IMR-90 (cell line): ENCODE results near the gene THSD7B. TPM values are rescaled to one million over a fixed set of nuclear protein-coding genes. Genes with fewer than 3 reads are reported as not detected.

Experiments used
- ATAC-seq: fragments of 200-7000 bp; cut with Tn5 transposase; 2 replicates; pipeline ENCODE4 v1.9.1; 2020; ENCODE audit warnings: low read depth, mild to moderate bottlenecking, moderate library complexity
- BruUV-seq: library from RNA; stranded (reverse); fragments of 400-500 nt; replicated peaks from 2 replicates; lab custom pipeline; 2021; lab: Mats Ljungman, UMichigan
- CTCF ChIA-PET: fragments of 300-600 bp; formaldehyde crosslinking; extraction: SDS; loops from one replicate; lab custom pipeline; 2021; ENCODE audit warnings: antibody characterized with exemption; lab: Yijun Ruan, JAX
- POLR2A ChIA-PET: fragments of 300-600 bp; sonication (Branson Sonifier 250); formaldehyde crosslinking; loops from one replicate; lab custom pipeline; 2022; ENCODE audit warnings: antibody characterized with exemption; ENCODE audit not compliant: unreplicated experiment; lab: Charles Lee
- DNase-seq: peaks from one replicate; pipeline ENCODE4 v3.0.0; 2013
- H2AFZ ChIP-seq: replicated peaks from 2 replicates; pipeline ENCODE3; 2013; ENCODE audit warnings: low read length, mild to moderate bottlenecking; ENCODE audit not compliant: poor library complexity
- H2AK5ac ChIP-seq: 2 replicates; pipeline ENCODE4 v1.6.1; 2013; ENCODE audit warnings: low read depth, low read length, inconsistent platforms
- H2AK9ac ChIP-seq: replicated peaks from 2 replicates; pipeline ENCODE3; 2013; ENCODE audit warnings: mild to moderate bottlenecking, low read depth, low read length, moderate library complexity; ENCODE audit not compliant: poor library complexity
- H2BK120ac ChIP-seq: 2 replicates; pipeline ENCODE4 v1.6.1; 2013; ENCODE audit warnings: low read depth, low read length, inconsistent platforms
- H2BK15ac ChIP-seq: 3 replicates; pipeline ENCODE4 v1.6.1; 2013; ENCODE audit warnings: low read depth, low read length, inconsistent platforms
- H2BK20ac ChIP-seq: 2 replicates; pipeline ENCODE4 v1.6.1; 2013; ENCODE audit warnings: low read depth, mild to moderate bottlenecking, inconsistent platforms, low read length, moderate library complexity
- H2BK5ac ChIP-seq: 2 replicates; pipeline ENCODE4 v1.6.1; 2013; ENCODE audit warnings: mild to moderate bottlenecking, low read depth, low read length, inconsistent platforms; ENCODE audit not compliant: poor library complexity, severe bottlenecking
- H3K14ac ChIP-seq: replicated peaks from 2 replicates; pipeline ENCODE4 v1.6.1; 2013; ENCODE audit warnings: low read depth, low read length, inconsistent platforms
- H3K18ac ChIP-seq: 2 replicates; pipeline ENCODE4 v1.6.1; 2013; ENCODE audit warnings: low read depth, low read length, control low read depth
- H3K23ac ChIP-seq: 2 replicates; pipeline ENCODE4 v1.6.1; 2013; ENCODE audit warnings: low read depth, low read length, inconsistent platforms
- H3K27ac ChIP-seq: 2 replicates; pipeline ENCODE4 v1.5.1; 2013; ENCODE audit warnings: mild to moderate bottlenecking, control low read depth, low read length; ENCODE audit not compliant: insufficient read depth
- H3K27me3 ChIP-seq: 2 replicates; pipeline ENCODE4 v1.6.1; 2013; ENCODE audit warnings: low read length; ENCODE audit not compliant: control insufficient read depth, insufficient read depth
- H3K36me3 ChIP-seq: 2 replicates; pipeline ENCODE4 v1.6.1; 2013; ENCODE audit warnings: low read length, mixed read lengths; ENCODE audit not compliant: control insufficient read depth, insufficient read depth
- H3K4ac ChIP-seq: 2 replicates; pipeline ENCODE4 v1.6.1; 2013; ENCODE audit warnings: low read depth, low read length, inconsistent platforms
- H3K4me1 ChIP-seq: 2 replicates; pipeline ENCODE4 v1.6.1; 2013; ENCODE audit warnings: low read length, mixed read lengths; ENCODE audit not compliant: control insufficient read depth, insufficient read depth
- H3K4me2 ChIP-seq: 2 replicates; pipeline ENCODE4 v1.6.1; 2013; ENCODE audit warnings: low read depth, mild to moderate bottlenecking, control low read depth, low read length, moderate library complexity
- H3K4me3 ChIP-seq: 2 replicates; pipeline ENCODE4 v1.5.1; 2013; ENCODE audit warnings: low read depth, mild to moderate bottlenecking, control low read depth, low read length, moderate library complexity; ENCODE audit not compliant: insufficient read depth
- H3K56ac ChIP-seq: 2 replicates; pipeline ENCODE4 v1.6.1; 2013; ENCODE audit warnings: low read length, inconsistent platforms; ENCODE audit not compliant: insufficient read depth; ENCODE audit errors: extremely low read depth
- H3K79me1 ChIP-seq, 2 experiments: 2 replicates each; pipeline ENCODE4 v1.6.1; 2013; ENCODE audit warnings: low read length in 2 of 2, inconsistent platforms in 1 of 2, low read depth in 1 of 2
- H3K9ac ChIP-seq: 2 replicates; pipeline ENCODE4 v1.6.1; 2013; ENCODE audit warnings: low read depth, low read length, control low read depth
- H3K9me1 ChIP-seq: 2 replicates; pipeline ENCODE4 v1.6.1; 2013; ENCODE audit warnings: low read length, inconsistent platforms; ENCODE audit not compliant: insufficient read depth
- H3K9me3 ChIP-seq: 2 replicates; pipeline ENCODE4 v1.6.1; 2013; ENCODE audit warnings: low read length; ENCODE audit not compliant: control insufficient read depth, insufficient read depth
- H4K20me1 ChIP-seq: 2 replicates; pipeline ENCODE4 v1.6.1; 2013; ENCODE audit warnings: low read length, inconsistent platforms; ENCODE audit not compliant: insufficient read depth
- H4K5ac ChIP-seq: 2 replicates; pipeline ENCODE4 v1.6.1; 2013; ENCODE audit warnings: mild to moderate bottlenecking, low read depth, low read length, control low read depth
- H4K8ac ChIP-seq, 2 experiments: 2 replicates each; pipeline ENCODE4 v1.6.1; 2013; ENCODE audit warnings: low read depth in 2 of 2, low read length in 2 of 2, control low read depth in 1 of 2, inconsistent platforms in 1 of 2
- H4K91ac ChIP-seq: 2 replicates; pipeline ENCODE4 v1.6.1; 2013; ENCODE audit warnings: low read depth, low read length, inconsistent platforms; ENCODE audit not compliant: insufficient read depth
- BHLHE40 ChIP-seq: fragments of 150-350 bp; IDR thresholded peaks from 2 replicates; pipeline ENCODE4 v1.6.1; 2016; ENCODE audit warnings: mild to moderate bottlenecking, low read depth, low read length
- CEBPB ChIP-seq: IDR thresholded peaks from 2 replicates; pipeline ENCODE4 v1.6.1; 2012; ENCODE audit warnings: low read depth, low read length, improper control_type of control experiment
- ELK1 ChIP-seq: fragments of 150-350 bp; IDR thresholded peaks from 2 replicates; pipeline ENCODE4 v1.6.1; 2016; ENCODE audit warnings: low read depth, mild to moderate bottlenecking, low read length, moderate library complexity, borderline replicate concordance
- MAFK ChIP-seq: IDR thresholded peaks from 2 replicates; pipeline ENCODE4 v1.6.1; 2012; ENCODE audit warnings: low read depth, low read length, improper control_type of control experiment
- MXI1 ChIP-seq: IDR thresholded peaks from 2 replicates; pipeline ENCODE4 v1.6.1; 2012; ENCODE audit warnings: low read depth, mild to moderate bottlenecking, low read length, moderate library complexity, borderline replicate concordance
- NFE2L2 ChIP-seq: fragments of 150-350 bp; IDR thresholded peaks from 2 replicates; pipeline ENCODE4 v1.6.1; 2016; ENCODE audit warnings: low read depth, mild to moderate bottlenecking, low read length
- POLR2A ChIP-seq: IDR thresholded peaks from 2 replicates; pipeline ENCODE4 v1.6.1; 2012; ENCODE audit warnings: mild to moderate bottlenecking, low read depth, low read length
- RAD21 ChIP-seq: IDR thresholded peaks from 2 replicates; pipeline ENCODE4 v1.6.1; 2012; ENCODE audit warnings: low read length, improper control_type of control experiment
- RCOR1 ChIP-seq: IDR thresholded peaks from 2 replicates; pipeline ENCODE4 v1.6.1; 2012; ENCODE audit warnings: mild to moderate bottlenecking, low read length, improper control_type of control experiment; ENCODE audit not compliant: insufficient replicate concordance
- RFX5 ChIP-seq: IDR thresholded peaks from 2 replicates; pipeline ENCODE4 v1.8.0; 2012; ENCODE audit warnings: low read depth, mild to moderate bottlenecking, low read length, moderate library complexity
- USF2 ChIP-seq: fragments of 150-350 bp; IDR thresholded peaks from 2 replicates; pipeline ENCODE4 v1.6.1; 2017; ENCODE audit warnings: mild to moderate bottlenecking, antibody characterized with exemption, low read length, low read depth
- WGBS, 2 experiments: methylation state at CpG; one replicate each; pipeline versions ENCODE4 v1.1.5 to v1.1.7; 2013; ENCODE audit warnings: missing lambda C conversion rate in 2 of 2; ENCODE audit not compliant: insufficient read length in 1 of 2; ENCODE audit errors: extremely low coverage in 2 of 2; 5-methylcytosine and 5-hydroxymethylcytosine counted together
- dilution Hi-C: fragments of 300-500 bp; cut with HindIII; formaldehyde crosslinking; loops from one replicate; pipeline ENCODE4 v1.14.3; 2018; ENCODE audit warnings: low sequenced_read_pairs; ENCODE audit not compliant: unreplicated experiment
- in situ Hi-C: fragments of 300-500 bp; cut with MboI; formaldehyde crosslinking; loops from 3 replicates; pipeline ENCODE4 v1.14.3; 2019; ENCODE audit warnings: low sequenced_read_pairs, inconsistent platforms, mixed read lengths
- intact Hi-C: fragments of 100-400 bp; cut with micrococcal nuclease; formaldehyde crosslinking; loops from 2 replicates; pipeline ENCODE4 v1.10.0; 2022
- polyA plus RNA-seq, 3 experiments: library from polyadenylated mRNA; depleted of rRNA; stranded (reverse); fragments of >200 nt; gene quantifications; 2 replicates each; pipeline ENCODE4 v1.2.3, GENCODE V29; 2012; ENCODE audit warnings: low replicate concordance in 1 of 3
- total RNA-seq: library from RNA; depleted of rRNA; stranded (reverse); fragments of >200 nt; gene quantifications from 2 replicates; pipeline ENCODE4 v1.2.3, GENCODE V29; 2012

Gene THSD7B
- total and polyA plus RNA-seq, 2 of the 4 experiments (the other 2 are of a cell fraction) = not detected

- H2BK20ac ChIP-seq = no peak overlapping the region
- no peaks in the 10 kb centered on the region for H3K9me1 ChIP-seq
- TF ChIP-seq NFE2L2 (no peak), MAFK (no peak), MXI1 (no peak), ELK1 (no peak), CEBPB (no peak), RAD21 (no peak), RCOR1 (no peak), USF2 (no peak), BHLHE40 (no peak), POLR2A (no peak), RFX5 (no peak)
- no peaks in the 10 kb centered on the region for H4K20me1 ChIP-seq
- H3K4me2 ChIP-seq = no peak overlapping the region
- no peak overlapping the region for H2AFZ ChIP-seq
- no peak overlapping the region for H3K9ac ChIP-seq
- no CpG with 5 or more reads among the region's 6 CpGs for WGBS, 2 experiments
- H3K4me1 ChIP-seq = no peaks in the 10 kb centered on the region
- no TSS peak for BruUV-seq
- H3K27me3 ChIP-seq = no peaks in the 10 kb centered on the region
- H3K14ac ChIP-seq = no peak overlapping the region
- no peak overlapping the region for H2BK5ac ChIP-seq
- H3K56ac ChIP-seq = no peak overlapping the region
- ATAC-seq (no peak), DNase-seq (no peak)
- CTCF ChIA-PET = no interaction called here
- no peak overlapping the region for H3K18ac ChIP-seq
- H2BK120ac ChIP-seq = no peak overlapping the region
- intact Hi-C loops = no loop called here
- no peak overlapping the region for H2BK15ac ChIP-seq
- H3K23ac ChIP-seq = no peak overlapping the region
- H2AK9ac ChIP-seq = no peak overlapping the region
- H3K9me3 ChIP-seq = peaks cover 4% of the 10 kb centered on the region
- in situ Hi-C loops = no loop called here
- no peak overlapping the region for H3K27ac ChIP-seq
- no peak overlapping the region for H3K4ac ChIP-seq
- H2AK5ac ChIP-seq = no peak overlapping the region
- H3K4me3 ChIP-seq = no peak overlapping the region
- H3K36me3 ChIP-seq = no peaks in the 10 kb centered on the region
- no peak overlapping the region for H4K5ac ChIP-seq
- no peaks in the 10 kb centered on the region for H3K79me1 ChIP-seq
- no peak overlapping the region for H4K91ac ChIP-seq
- dilution Hi-C loops = no loop called here
- H4K8ac ChIP-seq = no peak overlapping the region
- POLR2A ChIA-PET = no interaction called here
Observed at GRCh38 chr2:137547842-137548241, 782.5 kb downstream of the THSD7B start.
